Karpas-422 (cell line): ENCODE data around the gene B4GALNT3. TPM values are rescaled to one million over a fixed set of nuclear protein-coding genes. Genes with fewer than 3 reads are reported as not detected.

ENCODE experiments used
- DNase-seq: peaks from one replicate; pipeline ENCODE4 v3.0.0-alpha.2; 2015
- H2AFZ ChIP-seq: fragments of 200-600 bp; sonication (generic); 2 replicates; pipeline ENCODE4 v1.6.1; 2014; ENCODE audit warnings: antibody characterized with exemption, low read length, mixed read lengths
- H3K27ac ChIP-seq: fragments of 200-600 bp; sonication (generic); 2 replicates; pipeline ENCODE4 v1.5.1; 2014; ENCODE audit warnings: mild to moderate bottlenecking, low read length, moderate library complexity
- H3K27me3 ChIP-seq: fragments of 200-600 bp; sonication (generic); 2 replicates; pipeline ENCODE4 v1.6.1; 2014; ENCODE audit warnings: low read length, mixed read lengths
- H3K36me3 ChIP-seq: fragments of 200-600 bp; sonication (generic); 2 replicates; pipeline ENCODE4 v1.6.1; 2014; ENCODE audit warnings: low read length, mixed read lengths; ENCODE audit not compliant: insufficient read depth
- H3K4me1 ChIP-seq: fragments of 200-600 bp; sonication (generic); 2 replicates; pipeline ENCODE4 v1.6.1; 2014; ENCODE audit warnings: mild to moderate bottlenecking, low read length, mixed read lengths
- H3K4me2 ChIP-seq: fragments of 200-600 bp; sonication (generic); 2 replicates; pipeline ENCODE4 v1.6.1; 2014; ENCODE audit warnings: low read length, low read depth, mild to moderate bottlenecking; ENCODE audit not compliant: poor library complexity, severe bottlenecking
- H3K4me3 ChIP-seq: fragments of 200-600 bp; sonication (generic); 2 replicates; pipeline ENCODE4 v1.5.1; 2014; ENCODE audit warnings: mild to moderate bottlenecking, antibody characterized with exemption, low read length, mixed read lengths
- H3K79me2 ChIP-seq: fragments of 200-600 bp; sonication (generic); 2 replicates; pipeline ENCODE4 v1.6.1; 2014; ENCODE audit warnings: mild to moderate bottlenecking, low read length, mixed read lengths
- H3K9ac ChIP-seq: fragments of 200-600 bp; sonication (generic); 2 replicates; pipeline ENCODE4 v1.6.0; 2014; ENCODE audit warnings: low read length
- H3K9me2 ChIP-seq: fragments of 200-600 bp; sonication (generic), shearing (Covaris generic); replicated peaks from 2 replicates; pipeline ENCODE4 v1.6.0; 2014; ENCODE audit warnings: mild to moderate bottlenecking, low read length, moderate library complexity; ENCODE audit not compliant: insufficient read depth
- H3K9me3 ChIP-seq: fragments of 300-700, 200-600 bp; sonication (generic); 2 replicates; pipeline ENCODE4 v1.6.1; 2014; ENCODE audit warnings: low read length, mixed read lengths
- H4K20me1 ChIP-seq: fragments of 200-600 bp; sonication (generic); 2 replicates; pipeline ENCODE4 v1.6.1; 2014; ENCODE audit warnings: mild to moderate bottlenecking, antibody characterized with exemption, low read length, low read depth; ENCODE audit not compliant: insufficient read depth
- total RNA-seq: library from RNA; depleted of rRNA; stranded (reverse); fragments of >200 nt; shearing (Covaris generic); gene quantifications from 2 replicates; pipeline ENCODE4 v1.2.3, GENCODE V29; 2014; ENCODE audit warnings: low replicate concordance

The B4GALNT3 gene
- total RNA-seq, 1 experiment from 2014 or later: 0.30 TPM

- Histone ChIP-seq H3K27me3 (no peaks in the 10 kb centered on the region), H3K9me3 (no peaks in the 10 kb centered on the region), H4K20me1 (no peaks in the 10 kb centered on the region), H3K9ac (no peak overlapping the region), H3K4me1 (no peaks in the 10 kb centered on the region), H3K4me3 (no peak overlapping the region), H3K36me3 (no peaks in the 10 kb centered on the region), H3K9me2 (no peaks in the 10 kb centered on the region), H3K27ac (no peak overlapping the region), H3K79me2 (no peaks in the 10 kb centered on the region), H3K4me2 (no peak overlapping the region), H2AFZ (no peak overlapping the region)
- DNase-seq: no peak
Measured at GRCh38 chr12:496736-497135, 37.0 kb downstream of the B4GALNT3 start.

GRCh38 chr12:497501-498160 lies 37.9 kb downstream of the B4GALNT3 start:
- Histone ChIP-seq H3K9me2 (no peaks in the 10 kb centered on the region), H3K9ac (no peak overlapping the region), H3K27me3 (no peaks in the 10 kb centered on the region), H4K20me1 (no peaks in the 10 kb centered on the region), H3K36me3 (no peaks in the 10 kb centered on the region), H3K4me3 (no peak overlapping the region), H3K4me1 (no peaks in the 10 kb centered on the region), H2AFZ (no peak overlapping the region), H3K27ac (no peak overlapping the region), H3K9me3 (no peaks in the 10 kb centered on the region), H3K4me2 (no peak overlapping the region), H3K79me2 (no peaks in the 10 kb centered on the region)
- no peak for DNase-seq

GRCh38 chr12:499837-500458 lies 40.2 kb downstream of the B4GALNT3 start:
- Histone ChIP-seq H3K79me2 (no peaks in the 10 kb centered on the region), H3K27ac (no peak overlapping the region), H4K20me1 (no peaks in the 10 kb centered on the region), H3K4me2 (no peak overlapping the region), H3K9me3 (no peaks in the 10 kb centered on the region), H3K9me2 (no peaks in the 10 kb centered on the region), H3K4me3 (no peak overlapping the region), H3K4me1 (no peaks in the 10 kb centered on the region), H2AFZ (no peak overlapping the region), H3K27me3 (no peaks in the 10 kb centered on the region), H3K9ac (no peak overlapping the region), H3K36me3 (no peaks in the 10 kb centered on the region)
- no peak for DNase-seq

GRCh38 chr12:501722-502447 lies 42.1 kb downstream of the B4GALNT3 start:
- Histone ChIP-seq H3K79me2 (no peaks in the 10 kb centered on the region), H3K4me2 (no peak overlapping the region), H3K4me3 (no peak overlapping the region)

GRCh38 chr12:503111-503761 lies 43.5 kb downstream of the B4GALNT3 start:
- no peaks in the 10 kb centered on the region for H3K9me2 ChIP-seq
- H3K36me3 ChIP-seq: no peaks in the 10 kb centered on the region
- no peaks in the 10 kb centered on the region for H3K4me1 ChIP-seq
- H3K4me3 ChIP-seq: no peak overlapping the region
- no peaks in the 10 kb centered on the region for H3K9me3 ChIP-seq
- H3K79me2 ChIP-seq: no peaks in the 10 kb centered on the region
- no peaks in the 10 kb centered on the region for H3K27me3 ChIP-seq
- no peaks in the 10 kb centered on the region for H4K20me1 ChIP-seq
- H3K27ac ChIP-seq: no peak overlapping the region
- no peak overlapping the region for H2AFZ ChIP-seq
- DNase-seq: no peak
- no peak overlapping the region for H3K4me2 ChIP-seq
- H3K9ac ChIP-seq: no peak overlapping the region

More at GRCh38 chr12:501722-502447, 42.1 kb downstream of the B4GALNT3 start:
- Histone ChIP-seq H2AFZ (no peak overlapping the region), H3K4me1 (no peaks in the 10 kb centered on the region), H3K9me3 (no peaks in the 10 kb centered on the region), H3K9ac (no peak overlapping the region), H4K20me1 (no peaks in the 10 kb centered on the region), H3K27ac (no peak overlapping the region), H3K9me2 (no peaks in the 10 kb centered on the region), H3K27me3 (no peaks in the 10 kb centered on the region), H3K36me3 (no peaks in the 10 kb centered on the region)
- DNase-seq: no peak

GRCh38 chr12:505221-505620 lies 45.5 kb downstream of the B4GALNT3 start:
- H3K27ac ChIP-seq: no peak overlapping the region

GRCh38 chr12:507391-507796 lies 47.7 kb downstream of the B4GALNT3 start:
- no peaks in the 10 kb centered on the region for H3K9me3 ChIP-seq
- no peak overlapping the region for H3K4me2 ChIP-seq
- H3K9ac ChIP-seq: no peak overlapping the region
- no peaks in the 10 kb centered on the region for H4K20me1 ChIP-seq
- H3K79me2 ChIP-seq: no peaks in the 10 kb centered on the region
- H2AFZ ChIP-seq: no peak overlapping the region
- H3K4me3 ChIP-seq: no peak overlapping the region
- H3K9me2 ChIP-seq: no peaks in the 10 kb centered on the region
- DNase-seq: no peak
- H3K27me3 ChIP-seq: no peaks in the 10 kb centered on the region
- H3K36me3 ChIP-seq: no peaks in the 10 kb centered on the region
- no peak overlapping the region for H3K27ac ChIP-seq
- no peaks in the 10 kb centered on the region for H3K4me1 ChIP-seq

More at GRCh38 chr12:505221-505620, 45.5 kb downstream of the B4GALNT3 start:
- Histone ChIP-seq H3K4me3 (no peak overlapping the region), H3K36me3 (no peaks in the 10 kb centered on the region), H3K9me3 (no peaks in the 10 kb centered on the region), H3K9me2 (no peaks in the 10 kb centered on the region), H3K79me2 (no peaks in the 10 kb centered on the region), H2AFZ (no peak overlapping the region), H3K4me1 (no peaks in the 10 kb centered on the region), H3K4me2 (no peak overlapping the region), H3K27me3 (no peaks in the 10 kb centered on the region), H3K9ac (no peak overlapping the region), H4K20me1 (no peaks in the 10 kb centered on the region)
- DNase-seq: no peak

- H3K27me3 ChIP-seq: no peaks in the 10 kb centered on the region
- H3K9me2 ChIP-seq: no peaks in the 10 kb centered on the region
- H3K4me3 ChIP-seq: no peak overlapping the region
- H2AFZ ChIP-seq: no peak overlapping the region
- H4K20me1 ChIP-seq: no peaks in the 10 kb centered on the region
- H3K4me1 ChIP-seq: no peaks in the 10 kb centered on the region
- no peak overlapping the region for H3K27ac ChIP-seq
- no peaks in the 10 kb centered on the region for H3K9me3 ChIP-seq
- no peak for DNase-seq
- no peak overlapping the region for H3K9ac ChIP-seq
- no peak overlapping the region for H3K4me2 ChIP-seq
- H3K36me3 ChIP-seq: no peaks in the 10 kb centered on the region
- H3K79me2 ChIP-seq: no peaks in the 10 kb centered on the region
Measured at GRCh38 chr12:508145-508544, 48.4 kb downstream of the B4GALNT3 start.
